CD14-positive monocyte (primary cell): ENCODE data around the gene C2CD2. TPM values are rescaled to one million over a fixed set of nuclear protein-coding genes. Genes with fewer than 3 reads are reported as not detected.

ENCODE experiments used
- DNase-seq, 3 donors: peaks; one replicate each; pipeline ENCODE4 v3.0.0-alpha.2; 2011 to 2022
- H2AFZ ChIP-seq: 2 replicates; pipeline ENCODE4 v1.6.0; 2012; ENCODE audit warnings: mild to moderate bottlenecking, low read depth, low read length, inconsistent platforms; ENCODE audit not compliant: insufficient read depth, poor library complexity, severe bottlenecking
- H3K27ac ChIP-seq, 2 donors: 1 replicate in 1 of 2; 2 replicates in 1 of 2; pipeline ENCODE4 v1.5.1; 2012 to 2013; ENCODE audit warnings: low read length in 2 of 2, control low read depth in 1 of 2, inconsistent platforms in 1 of 2, low read depth in 1 of 2, mild to moderate bottlenecking in 1 of 2
- H3K27me3 ChIP-seq, 2 donors: one replicate each; pipeline versions ENCODE4 v1.6.0 to v1.6.1; 2011 to 2013; ENCODE audit warnings: low read length in 2 of 2; ENCODE audit not compliant: control insufficient read depth in 2 of 2, insufficient read depth in 2 of 2
- H3K36me3 ChIP-seq, 2 donors: replicated peaks in 1 of 2; 1 replicate in 1 of 2; 2 replicates in 1 of 2; pipeline versions ENCODE4 v1.5.1 to v1.6.1; 2012 to 2013; ENCODE audit warnings: low read length in 2 of 2, control low read depth in 1 of 2, inconsistent platforms in 1 of 2, mild to moderate bottlenecking in 1 of 2; ENCODE audit not compliant: insufficient read depth in 2 of 2, control insufficient read depth in 1 of 2
- H3K4me1 ChIP-seq, 2 donors: 1 replicate in 1 of 2; 2 replicates in 1 of 2; pipeline versions ENCODE4 v1.5.1 to v1.6.1; 2012 to 2013; ENCODE audit warnings: low read length in 2 of 2, control low read depth in 1 of 2, inconsistent platforms in 1 of 2, mild to moderate bottlenecking in 1 of 2, moderate library complexity in 1 of 2; ENCODE audit not compliant: insufficient read depth in 2 of 2, control insufficient read depth in 1 of 2
- H3K4me2 ChIP-seq: replicated peaks from 2 replicates; pipeline ENCODE3; 2012; ENCODE audit warnings: low read length, moderate library complexity, mild to moderate bottlenecking; ENCODE audit not compliant: poor library complexity, severe bottlenecking; ENCODE audit errors: extremely low read depth
- H3K4me3 ChIP-seq, 3 experiments: fragments of 200-600 bp in 1 of 3; sonication (generic) in 1 of 3; replicated peaks in 1 of 3; 1 replicate in 2 of 3; 2 replicates in 1 of 3; pipeline ENCODE4 v1.5.1; 2011 to 2013; ENCODE audit warnings: low read length in 3 of 3, mild to moderate bottlenecking in 3 of 3, control low read depth in 2 of 3, low read depth in 2 of 3, inconsistent platforms in 1 of 3, moderate library complexity in 1 of 3
- H3K79me2 ChIP-seq: 2 replicates; pipeline ENCODE4 v1.6.0; 2012; ENCODE audit warnings: mild to moderate bottlenecking, control low read depth, inconsistent platforms, low read length, moderate library complexity; ENCODE audit not compliant: insufficient read depth
- H3K9ac ChIP-seq: 2 replicates; pipeline ENCODE4 v1.6.0; 2017; ENCODE audit warnings: low read length, mild to moderate bottlenecking; ENCODE audit not compliant: insufficient read depth, poor library complexity, severe bottlenecking
- H3K9me3 ChIP-seq, 2 donors: replicated peaks in 1 of 2; 1 replicate in 1 of 2; 2 replicates in 1 of 2; pipeline versions ENCODE4 v1.5.1 to v1.6.1; 2012 to 2013; ENCODE audit warnings: low read length in 2 of 2, control low read depth in 1 of 2; ENCODE audit not compliant: control insufficient read depth in 1 of 2, insufficient read depth in 1 of 2
- H4K20me1 ChIP-seq: 2 replicates; pipeline ENCODE4 v1.6.0; 2012; ENCODE audit warnings: mild to moderate bottlenecking, low read length, control low read depth, moderate library complexity; ENCODE audit not compliant: insufficient read depth
- H3K27ac Mint-ChIP-seq, 7 donors: one replicate each; pipeline ENCODE4 v1.8.0; 2020; ENCODE audit warnings: mild to moderate bottlenecking in 7 of 7, mixed read lengths in 7 of 7, moderate library complexity in 6 of 7, inconsistent platforms in 2 of 7
- H3K27me3 Mint-ChIP-seq, 3 donors: one replicate each; pipeline ENCODE4 v1.8.0; 2021 to 2022; ENCODE audit warnings: low read depth in 3 of 3, mild to moderate bottlenecking in 3 of 3, mixed read lengths in 3 of 3, moderate library complexity in 3 of 3, inconsistent platforms in 1 of 3
- H3K36me3 Mint-ChIP-seq, 2 donors: one replicate each; pipeline ENCODE4 v1.8.0; 2020; ENCODE audit warnings: mixed read lengths in 2 of 2, inconsistent platforms in 1 of 2, mild to moderate bottlenecking in 1 of 2
- H3K4me1 Mint-ChIP-seq: one replicate; pipeline ENCODE4 v1.8.0; 2020; ENCODE audit warnings: mild to moderate bottlenecking, mixed read lengths
- H3K4me3 Mint-ChIP-seq, 2 donors: one replicate each; pipeline ENCODE4 v1.8.0; 2020; ENCODE audit warnings: mild to moderate bottlenecking in 2 of 2, mixed read lengths in 2 of 2, moderate library complexity in 1 of 2
- H3K9me3 Mint-ChIP-seq, 7 donors: one replicate each; pipeline ENCODE4 v1.8.0; 2020 to 2022; ENCODE audit warnings: mixed read lengths in 7 of 7, mild to moderate bottlenecking in 6 of 7, moderate library complexity in 6 of 7, inconsistent platforms in 2 of 7
- CTCF ChIP-seq: fragments of 200-600 bp; IDR thresholded peaks from one replicate; pipeline ENCODE4 v1.8.0; 2022; ENCODE audit warnings: antibody characterized with exemption, mild to moderate bottlenecking
- WGBS: methylation state at CpG from one replicate; pipeline ENCODE4 v1.1.5; 2013; ENCODE audit warnings: missing lambda C conversion rate; ENCODE audit not compliant: insufficient coverage; 5-methylcytosine and 5-hydroxymethylcytosine counted together
- intact Hi-C, 2 donors: fragments of 100-400 bp; cut with micrococcal nuclease; formaldehyde crosslinking; loops; one replicate each; pipeline versions ENCODE4 v1.15.0 to v1.15.1; 2023
- polyA plus RNA-seq, 3 donors: library from polyadenylated mRNA; depleted of rRNA in 1 of 3; unstranded in 2 of 3; stranded (reverse) in 1 of 3; fragments of 300-500 nt in 2 of 3; fragments of >200 nt in 1 of 3; fragmentation: Illumina TruSeq in 2 of 3; gene quantifications; 1 replicate in 2 of 3; 2 replicates in 1 of 3; pipeline ENCODE4 v1.2.3, GENCODE V29; 2012 to 2021

Gene C2CD2
- polyA plus RNA-seq, 3 donors = 1.4 to 17.0 (median 3.8) TPM

GRCh38 chr21:41933313-41934079 is 20.3 kb downstream of the C2CD2 start:
- Mint-ChIP-seq H3K36me3 (peaks cover 1 to 3% of the 10 kb centered on the region in 2 donors), H3K4me3 (peak overlapping the region; percentile 66 to 77), H3K27me3 (peaks cover 7 to 12% (median 8%) of the 10 kb centered on the region in 3 donors), H3K27ac (peak overlapping the region; percentile 6 to 82 (median 65)), H3K4me1 (peaks cover 45% of the 10 kb centered on the region), H3K9me3 (peaks cover 0 to 2% (median 0%) of the 10 kb centered on the region in 7 donors)
- H3K4me3 ChIP-seq = peak overlapping the region in 1 of 3 experiments; percentile 49
- peak overlapping the region; percentile 62 for H3K4me2 ChIP-seq
- H3K27ac ChIP-seq = peak overlapping the region in 1 of 2 donors; percentile 18
- 3% methylated on average over 6 of the region's 18 CpGs for WGBS
- no peak for TF ChIP-seq CTCF
- H3K9me3 ChIP-seq = no peaks in the 10 kb centered on the region
- H3K36me3 ChIP-seq = no peaks in the 10 kb centered on the region
- H3K79me2 ChIP-seq = no peaks in the 10 kb centered on the region
- no peak overlapping the region for H3K9ac ChIP-seq
- intact Hi-C loops = loop anchor here in 1 of 2 donors (5.0 to 10.0 kb wide), 2 partner anchors 56 to 71 kb away; partner anchors contain the start of gene PRDM15
- H3K27me3 ChIP-seq = no peaks in the 10 kb centered on the region
- peak overlapping the region; percentile 70 for H2AFZ ChIP-seq
- H4K20me1 ChIP-seq = peaks cover 3% of the 10 kb centered on the region
- no peak for DNase-seq
- H3K4me1 ChIP-seq = peaks cover 38% of the 10 kb centered on the region in 2 donors

- Mint-ChIP-seq H3K9me3 (peaks cover 0 to 2% (median 0%) of the 10 kb centered on the region in 7 donors), H3K27ac (peak overlapping the region; percentile 39 to 82 (median 73)), H3K4me3 (peak overlapping the region; percentile 66 to 77), H3K4me1 (peaks cover 53% of the 10 kb centered on the region), H3K27me3 (peaks cover 7 to 11% (median 8%) of the 10 kb centered on the region in 3 donors), H3K36me3 (peaks cover 0 to 1% of the 10 kb centered on the region in 2 donors)
- Histone ChIP-seq H3K9me3 (no peaks in the 10 kb centered on the region), H3K9ac (no peak overlapping the region), H3K27ac (no peak overlapping the region), H3K27me3 (no peaks in the 10 kb centered on the region), H3K79me2 (no peaks in the 10 kb centered on the region), H3K4me1 (peaks cover 45% of the 10 kb centered on the region in 2 donors), H3K4me2 (peak overlapping the region; percentile 62), H3K36me3 (no peaks in the 10 kb centered on the region), H4K20me1 (peaks cover 3% of the 10 kb centered on the region), H3K4me3 (peak overlapping the region in 1 of 3 experiments; percentile 49), H2AFZ (peak overlapping the region; percentile 70)
- intact Hi-C loops = loop anchor here in 1 of 2 donors (5.0 to 10.0 kb wide), 2 partner anchors 55 to 72 kb away; partner anchors contain the start of gene PRDM15
- peak; percentile 40 to 68 (median 56) for DNase-seq
- WGBS = 22% methylated on average over 12 of the region's 18 CpGs
- peak; percentile 7 for TF ChIP-seq CTCF
Observed at GRCh38 chr21:41932576-41933312, 21.1 kb downstream of the C2CD2 start.
